GM18502 (cell line): Measurements from ENCODE around the gene AHRR.
A peak's percentile ranks its signal among the peaks of the same experiment; 100 is the strongest.
"Not testable (repeated sequence)": the region's sequence is repeated elsewhere in the genome, so short reads cannot be mapped to it uniquely, and the experiment has no call there.

Experiments
- ATAC-seq: cut with Tn5 transposase; IDR thresholded peaks from one replicate; pipeline ENCODE4 v1.9.1; 2021; ENCODE audit warnings: mild to moderate bottlenecking; ENCODE audit not compliant: unreplicated experiment, poor library complexity

The AHRR gene

DNA sequence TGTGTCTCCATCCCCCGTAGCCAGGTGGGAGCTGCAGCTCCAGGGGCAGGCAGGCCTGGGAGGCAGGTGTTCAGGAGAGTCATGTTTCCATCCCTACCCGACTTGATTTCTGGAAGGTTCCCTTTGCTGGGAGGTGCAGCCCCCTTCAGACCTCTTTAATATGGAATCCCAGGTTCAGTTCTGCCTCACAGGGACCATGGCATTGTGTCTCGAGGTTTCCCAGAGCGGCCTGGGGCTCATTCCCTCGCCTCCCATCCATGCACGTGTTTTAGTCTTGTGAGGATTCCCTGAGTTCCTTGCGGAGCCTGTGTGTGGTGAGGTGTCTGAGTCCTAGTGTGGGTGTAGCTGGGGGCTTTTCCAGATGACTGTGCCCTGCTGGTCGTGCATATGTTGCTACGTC is 16.5 kb upstream of the AHRR start:
- no peak for ATAC-seq

DNA sequence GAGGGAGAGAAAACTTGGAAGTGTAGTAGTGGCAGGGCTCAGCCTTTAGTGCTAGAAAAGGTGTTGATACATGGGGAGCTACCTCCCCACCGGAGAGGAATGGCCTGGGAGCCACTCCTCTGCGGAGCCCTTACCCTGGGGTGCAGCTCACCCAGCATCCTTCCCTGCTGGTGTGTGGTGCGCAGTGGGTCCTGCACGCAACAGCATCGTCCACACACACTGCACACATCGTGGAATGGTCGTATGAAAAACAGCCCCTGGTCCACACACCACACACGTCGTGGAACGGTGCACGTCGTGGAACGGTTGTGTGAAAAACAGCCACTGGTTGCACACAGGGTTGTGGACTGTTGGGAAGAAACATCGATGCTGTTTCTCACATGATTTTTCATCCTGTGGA is 16.1 kb upstream of the AHRR start:
- ATAC-seq: no peak

GRCh38 chr5:306011-306805 is 15.3 kb upstream of the AHRR start:
- no peak for ATAC-seq

DNA sequence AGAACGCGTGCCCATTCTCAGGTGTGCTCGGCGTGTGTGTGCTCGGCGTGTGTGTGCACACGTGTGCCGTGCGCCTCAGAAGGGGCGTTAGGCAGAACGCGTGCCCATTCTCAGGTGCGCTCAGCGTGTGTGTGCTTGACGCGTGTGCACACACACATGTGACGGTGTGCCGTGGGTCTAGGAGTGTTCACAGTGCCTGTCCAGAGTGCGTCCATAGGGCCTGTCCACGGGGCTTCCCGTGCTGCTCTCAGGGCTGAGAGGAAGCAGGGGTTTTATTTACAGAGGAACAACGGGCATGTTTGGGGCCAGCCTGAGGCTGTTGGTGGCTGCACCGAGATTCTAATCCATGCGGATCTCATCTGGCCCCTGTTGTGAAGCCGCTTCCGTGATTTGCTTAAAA is 14.2 kb upstream of the AHRR start:
- no peak for ATAC-seq

- ATAC-seq: no peak
These were observed 13.5 kb upstream of the AHRR start for GRCh38 chr5:307794-308579.

DNA sequence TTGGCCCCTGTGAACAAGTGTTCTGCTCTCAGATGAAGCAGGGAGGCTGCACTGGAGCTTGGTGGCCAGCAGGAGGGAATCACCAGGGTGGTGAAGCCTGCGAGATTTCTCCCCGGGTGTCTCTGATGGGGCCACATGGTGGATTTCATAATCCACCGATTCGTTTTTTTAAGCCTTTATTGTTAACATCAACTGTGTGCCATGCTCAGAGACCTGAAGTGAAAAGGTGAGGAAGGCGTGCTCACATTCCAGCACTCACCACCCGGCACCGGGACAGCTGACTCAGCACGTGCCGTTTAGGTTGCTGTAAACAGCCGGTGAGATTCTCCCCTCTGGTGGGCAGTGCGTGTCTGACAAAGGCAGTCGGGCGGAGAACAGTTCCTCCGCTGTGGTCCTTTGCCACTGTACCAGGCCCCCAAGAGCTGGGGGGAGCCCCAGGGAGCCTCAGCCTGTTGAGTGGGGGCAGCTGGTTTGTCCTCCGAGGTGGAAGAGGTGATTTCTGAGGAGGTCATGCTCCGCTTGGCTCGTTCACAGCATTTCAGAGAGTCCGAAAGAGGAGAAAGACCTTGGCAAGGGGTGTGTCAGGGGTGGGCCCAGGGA is 12.7 kb upstream of the AHRR start:
- ATAC-seq: no peak

GRCh38 chr5:309831-310230 is 11.7 kb upstream of the AHRR start:
- ATAC-seq: not testable (repeated sequence)

DNA sequence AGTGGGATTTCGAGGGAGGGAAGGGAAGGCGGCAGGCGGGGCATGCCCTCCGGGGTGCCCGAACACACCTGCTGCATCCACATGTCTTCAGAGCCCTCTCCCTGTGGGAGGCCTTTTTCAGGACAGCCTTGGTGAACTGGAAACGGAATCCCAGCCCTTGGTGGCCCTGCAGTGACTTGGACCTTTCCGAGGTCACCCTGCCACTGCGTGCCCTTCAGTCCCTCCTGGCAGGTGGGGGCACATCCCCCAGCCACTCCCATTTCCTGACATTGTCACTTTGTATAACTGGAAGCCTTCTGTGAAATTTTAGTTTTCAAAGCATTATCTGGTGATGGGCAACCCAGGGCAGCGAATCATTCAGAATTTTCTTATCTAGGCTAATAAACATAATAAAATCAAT is 11.0 kb upstream of the AHRR start:
- ATAC-seq: no peak

DNA sequence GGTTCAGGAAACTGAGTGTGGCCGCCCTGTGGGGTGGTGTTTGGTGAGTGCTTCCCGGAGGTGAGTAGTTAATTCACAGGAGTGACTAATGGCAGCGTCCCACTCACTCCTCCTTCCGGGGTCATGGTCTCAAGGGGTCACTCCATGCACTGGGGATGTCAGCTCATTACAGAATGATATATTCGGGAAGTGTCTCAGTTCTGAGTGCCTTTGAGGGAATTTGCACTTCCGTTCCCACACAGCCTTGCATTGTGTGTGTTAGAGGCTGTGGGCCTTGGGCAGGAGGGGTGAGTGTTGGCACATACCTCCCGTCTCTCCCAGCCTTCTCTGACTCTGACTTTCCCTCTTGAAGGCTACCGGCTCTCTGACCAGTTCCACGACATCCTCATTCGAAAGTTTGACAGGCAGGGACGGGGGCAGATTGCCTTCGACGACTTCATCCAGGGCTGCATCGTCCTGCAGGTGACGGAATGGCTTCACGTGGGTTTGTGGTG is 10.5 kb upstream of the AHRR start:
- no peak for ATAC-seq

GRCh38 chr5:311963-312362 is 9.6 kb upstream of the AHRR start:
- ATAC-seq: no peak

DNA sequence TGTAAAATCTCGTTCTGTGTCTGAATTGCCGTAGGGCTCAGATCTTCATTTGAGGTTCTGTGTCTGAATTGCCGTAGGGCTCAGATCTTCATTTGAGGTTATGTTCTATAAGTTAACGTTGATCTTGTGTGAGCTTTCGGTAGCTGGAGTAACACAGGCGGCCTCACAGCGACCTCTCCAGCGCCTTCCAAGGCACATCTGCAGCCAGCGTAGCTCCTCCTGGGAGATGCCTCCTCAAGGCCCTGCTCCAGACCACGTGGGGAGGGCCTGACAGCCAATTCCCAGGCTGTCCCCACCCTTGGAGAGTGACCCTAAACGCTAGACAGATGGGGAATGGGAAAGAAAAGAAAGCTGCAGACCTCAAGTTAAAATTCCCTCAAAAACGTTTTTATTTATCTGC is 8.7 kb upstream of the AHRR start:
- no peak for ATAC-seq

DNA sequence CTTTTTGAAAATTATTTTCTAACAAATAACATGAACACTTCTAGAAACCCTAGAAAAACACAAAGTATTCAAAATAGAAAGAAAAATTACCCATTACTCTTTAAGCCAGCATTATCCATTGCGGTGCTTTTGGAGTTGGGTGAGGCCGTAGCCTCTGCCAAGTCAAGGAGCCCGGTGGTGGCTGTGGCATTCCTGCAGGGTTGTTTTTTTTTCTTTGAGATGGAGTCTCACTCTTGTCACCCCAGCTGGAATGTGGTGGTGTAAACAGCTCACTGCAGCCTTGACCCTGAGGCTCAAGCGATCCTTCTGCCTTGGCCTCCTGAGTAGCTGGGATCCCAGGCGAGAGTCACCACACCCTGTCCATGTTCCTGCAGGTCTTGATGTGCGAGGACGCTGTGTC is 8.2 kb upstream of the AHRR start:
- ATAC-seq: no peak

- no peak for ATAC-seq
These were observed 7.6 kb upstream of the AHRR start for GRCh38 chr5:313806-314376.

DNA sequence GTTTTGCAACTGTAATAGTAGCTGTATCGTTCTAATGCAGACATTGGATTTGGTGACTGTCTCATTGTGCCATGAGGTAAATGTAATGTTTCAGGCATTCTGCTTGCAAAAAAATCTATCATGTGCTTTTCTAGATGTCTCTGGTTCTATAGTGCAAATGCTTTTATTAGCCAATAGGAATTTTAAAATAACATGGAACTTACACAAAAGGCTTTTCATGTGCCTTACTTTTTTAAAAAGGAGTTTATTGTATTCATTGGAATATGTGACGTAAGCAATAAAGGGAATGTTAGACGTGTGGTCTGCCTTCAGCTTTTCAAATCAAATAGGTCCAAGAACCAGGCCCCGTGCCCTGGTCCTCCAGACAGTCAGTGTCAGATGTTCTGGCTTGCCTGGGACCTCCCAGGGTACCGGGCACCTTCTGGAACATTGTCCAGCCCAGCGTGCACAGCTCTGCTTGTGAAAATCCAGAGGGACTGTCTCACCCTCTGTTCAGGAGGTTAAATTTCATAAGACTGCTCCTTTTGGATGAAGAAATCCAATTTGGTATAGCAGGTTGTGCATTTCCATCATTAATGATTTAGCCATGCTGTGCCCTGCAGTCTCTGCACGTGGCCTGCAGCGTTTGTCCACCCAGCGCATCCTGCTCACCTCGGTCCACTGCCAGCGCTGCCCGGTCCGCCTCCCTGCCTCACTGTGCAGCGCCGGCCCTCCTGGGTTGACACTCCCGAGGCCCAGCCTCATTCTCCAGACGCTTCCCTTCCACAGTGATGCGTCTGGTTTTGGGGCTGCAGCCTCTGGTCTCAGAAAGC is 6.6 kb upstream of the AHRR start:
- no peak for ATAC-seq

DNA sequence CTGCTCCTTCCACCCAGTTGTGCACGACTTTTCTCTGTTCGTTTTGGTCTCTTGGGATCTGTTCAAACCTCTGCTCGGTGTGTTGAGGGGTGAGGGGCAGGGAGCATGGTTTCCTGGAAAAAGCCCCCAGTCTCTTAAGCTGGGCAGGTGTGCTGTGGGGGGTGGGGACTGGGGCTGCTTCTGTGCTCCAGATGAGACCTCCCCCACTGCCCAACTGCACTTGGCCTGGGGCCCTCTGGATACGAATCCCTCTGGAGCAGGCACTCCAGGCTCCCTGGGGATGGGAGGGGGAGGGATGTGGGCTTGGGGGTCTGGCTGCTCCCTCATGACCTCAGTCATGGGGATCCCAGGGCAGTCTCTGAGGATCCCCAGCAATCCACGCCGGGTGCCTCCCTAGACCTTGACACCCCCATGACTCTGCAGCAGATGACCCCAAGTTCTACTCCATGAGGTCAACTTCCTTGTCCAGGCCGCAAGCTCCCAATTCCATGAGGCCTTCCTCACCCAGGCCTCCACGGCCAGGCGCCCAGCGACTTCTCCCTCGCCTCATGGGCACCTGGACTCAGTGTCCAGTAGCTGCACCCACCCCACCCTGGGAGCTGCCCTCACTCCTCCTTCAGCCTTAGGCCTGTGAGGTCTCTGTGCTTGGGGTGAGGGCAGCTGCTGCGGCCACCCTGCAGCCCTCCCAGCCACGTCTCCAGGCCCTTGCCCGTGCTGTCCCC is 5.9 kb upstream of the AHRR start:
- no peak for ATAC-seq

- peak; percentile 11 for ATAC-seq
These were observed 5.1 kb upstream of the AHRR start for GRCh38 chr5:316210-317085.

DNA sequence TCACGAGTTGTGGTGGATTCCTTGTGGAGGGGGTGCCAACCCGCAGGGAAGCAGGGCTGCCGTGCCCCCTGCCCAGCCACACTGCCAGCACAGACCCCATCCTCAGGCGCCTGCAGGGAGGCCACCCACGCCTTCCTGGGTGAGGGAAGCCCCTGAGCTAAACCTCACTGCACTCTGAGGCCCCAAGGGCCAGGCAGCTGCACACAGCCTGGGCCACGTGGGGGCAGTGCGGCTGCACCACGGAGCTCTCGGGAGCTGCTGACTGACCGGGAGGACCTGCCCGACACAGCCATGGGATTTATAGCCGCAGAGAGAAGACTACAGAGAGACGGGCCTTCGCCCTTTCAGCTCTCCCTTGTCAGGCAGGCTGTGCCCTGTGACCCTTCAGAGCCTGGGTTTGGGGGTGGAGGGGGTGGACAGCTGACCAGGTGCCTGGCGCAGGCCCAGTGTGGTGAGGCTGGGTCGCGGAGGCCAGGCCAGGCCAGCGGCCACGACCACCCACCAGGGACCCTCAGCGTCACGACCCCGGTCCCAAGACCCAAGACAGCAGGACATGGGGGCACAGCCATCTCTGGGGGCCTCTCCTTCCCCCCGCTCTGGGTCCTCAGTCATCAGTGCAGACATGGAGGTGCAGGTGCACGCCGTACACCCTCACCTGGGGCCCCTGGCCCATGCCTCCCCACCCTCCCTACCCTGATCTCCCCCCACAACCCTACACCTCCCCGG is 4.3 kb upstream of the AHRR start:
- ATAC-seq: peak; percentile 74

DNA sequence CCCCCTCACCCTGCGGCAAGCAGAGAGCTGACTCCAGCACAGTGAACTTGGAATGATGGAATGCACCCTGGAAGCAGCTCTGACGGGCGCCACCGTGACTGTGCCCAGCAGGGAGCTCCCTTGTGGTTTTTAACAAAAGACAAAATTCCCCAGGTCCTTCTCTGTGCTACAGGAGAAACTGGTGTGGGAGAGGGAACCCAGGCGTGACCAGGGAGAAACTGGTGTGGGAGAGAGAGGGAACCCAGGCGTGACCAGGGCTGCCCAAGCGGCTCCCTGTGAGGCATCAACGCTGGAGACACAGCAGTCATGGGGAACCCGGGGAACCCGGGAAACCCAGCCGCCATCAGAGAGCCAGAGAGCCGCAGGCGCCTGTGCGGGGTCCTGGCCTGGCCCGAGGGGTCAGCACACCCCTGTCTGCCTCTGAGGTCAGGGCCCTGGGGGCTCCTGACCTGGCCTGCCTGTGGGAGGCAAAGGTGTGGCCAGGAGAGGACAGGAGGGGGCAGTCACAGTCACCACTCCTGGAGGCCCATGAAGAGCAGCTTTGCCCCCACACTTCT is 3.1 kb upstream of the AHRR start:
- no peak for ATAC-seq
